WTC11 (cell line): ENCODE data around the gene PIGU. TPM values are rescaled to one million over a fixed set of nuclear protein-coding genes. Genes with fewer than 3 reads are reported as not detected.

ENCODE experiments used
- ATAC-seq: fragments of 200-7000 bp; cut with Tn5 transposase; 2 replicates; pipeline ENCODE4 v1.10.0; 2021; ENCODE audit warnings: mild to moderate bottlenecking, moderate library complexity
- CTCF ChIA-PET: fragments of 300-600 bp; sonication (Branson Sonifier 250); formaldehyde crosslinking; loops from one replicate; lab custom pipeline; 2021; ENCODE audit warnings: antibody characterized with exemption; lab: Charles Lee
- POLR2A ChIA-PET: fragments of 350-600 bp; sonication (Branson Sonifier 250); formaldehyde crosslinking; loops from one replicate; lab custom pipeline; 2021; ENCODE audit warnings: antibody characterized with exemption; lab: Charles Lee
- DNase-seq: peaks from one replicate; pipeline ENCODE4 v3.0.0; 2021; ENCODE audit warnings: low spot score
- H3K27ac Mint-ChIP-seq: 2 replicates; pipeline ENCODE4 v1.8.0; 2021; ENCODE audit warnings: mixed read lengths
- H3K27me3 Mint-ChIP-seq: 2 replicates; pipeline ENCODE4 v1.8.0; 2021; ENCODE audit warnings: low read depth, mild to moderate bottlenecking, moderate library complexity, mixed read lengths
- H3K36me3 Mint-ChIP-seq: 2 replicates; pipeline ENCODE4 v1.8.0; 2021; ENCODE audit warnings: mixed read lengths
- H3K4me1 Mint-ChIP-seq: 2 replicates; pipeline ENCODE4 v1.8.0; 2022; ENCODE audit warnings: mixed read lengths
- H3K4me3 Mint-ChIP-seq: 2 replicates; pipeline ENCODE4 v1.8.0; 2021; ENCODE audit warnings: mild to moderate bottlenecking, moderate library complexity, mixed read lengths
- H3K9me3 Mint-ChIP-seq: 2 replicates; pipeline ENCODE4 v1.8.0; 2021; ENCODE audit warnings: mixed read lengths
- AFF4 ChIP-seq: sonication (generic); formaldehyde crosslinking; IDR thresholded peaks from 2 replicates; pipeline ENCODE4 v1.8.1; 2023; ENCODE audit warnings: mild to moderate bottlenecking, missing genetic modification reagents, borderline replicate concordance
- E2F5 ChIP-seq: sonication (generic); formaldehyde crosslinking; IDR thresholded peaks from 2 replicates; pipeline ENCODE4 v1.8.1; 2022; ENCODE audit warnings: mild to moderate bottlenecking, moderate library complexity, missing genetic modification reagents
- ESRRA ChIP-seq: sonication (generic); formaldehyde crosslinking; IDR thresholded peaks from 2 replicates; pipeline ENCODE4 v1.8.1; 2022; ENCODE audit warnings: mild to moderate bottlenecking, missing genetic modification reagents, borderline replicate concordance
- FOXJ3 ChIP-seq: sonication (generic); formaldehyde crosslinking; IDR thresholded peaks from 2 replicates; pipeline ENCODE4 v1.9.0; 2021; ENCODE audit warnings: missing genetic modification reagents, mild to moderate bottlenecking, borderline replicate concordance
- FOXK1 ChIP-seq: sonication (generic); formaldehyde crosslinking; IDR thresholded peaks from 2 replicates; pipeline ENCODE4 v1.8.0; 2022; ENCODE audit warnings: mild to moderate bottlenecking, moderate library complexity, missing genetic modification reagents
- IRF1 ChIP-seq: sonication (generic); formaldehyde crosslinking; IDR thresholded peaks from 2 replicates; pipeline ENCODE4 v1.8.0; 2023; ENCODE audit warnings: missing genetic modification reagents
- SMAD3 ChIP-seq: sonication (generic); formaldehyde crosslinking; IDR thresholded peaks from 2 replicates; pipeline ENCODE4 v1.8.0; 2022; ENCODE audit warnings: missing genetic modification reagents, mild to moderate bottlenecking, borderline replicate concordance
- SOX15 ChIP-seq: fragments of 250-450 bp; sonication (Bioruptor Pico); IDR thresholded peaks from 2 replicates; pipeline ENCODE4 v1.9.0; 2021; ENCODE audit warnings: mild to moderate bottlenecking
- ZBTB43 ChIP-seq: sonication (generic); formaldehyde crosslinking; IDR thresholded peaks from 2 replicates; pipeline ENCODE4 v1.8.1; 2023; ENCODE audit warnings: mild to moderate bottlenecking, missing genetic modification reagents
- ZMAT4 ChIP-seq: fragments of 250-450 bp; sonication (Bioruptor Pico); IDR thresholded peaks from 2 replicates; pipeline ENCODE4 v1.9.0; 2021; ENCODE audit warnings: mild to moderate bottlenecking
- ZNF138 ChIP-seq: sonication (generic); formaldehyde crosslinking; conservative IDR thresholded peaks from 2 replicates; pipeline ENCODE4 v1.8.1; 2022; ENCODE audit warnings: mild to moderate bottlenecking, moderate library complexity, missing genetic modification reagents
- ZNF281 ChIP-seq: sonication (generic); formaldehyde crosslinking; IDR thresholded peaks from 2 replicates; pipeline ENCODE4 v1.8.0; 2023; ENCODE audit warnings: mild to moderate bottlenecking, missing genetic modification reagents
- ZNF532 ChIP-seq: fragments of 250-450 bp; sonication (Bioruptor Pico); IDR thresholded peaks from 2 replicates; pipeline ENCODE4 v1.9.0; 2021; ENCODE audit warnings: mild to moderate bottlenecking, borderline replicate concordance
- total RNA-seq: library from RNA; stranded (reverse); gene quantifications from 3 replicates; pipeline ENCODE4 v1.2.3, GENCODE V29; 2021

The PIGU gene
- total RNA-seq, 1 experiment from 2014 or later = 24.8 TPM

- TF ChIP-seq FOXK1 = no peak
Observed at GRCh38 chr20:34541264-34541901, 135.5 kb downstream of the PIGU start (continued).

- Mint-ChIP-seq H3K36me3 (peaks cover 25% of the 10 kb centered on the region), H3K4me3 (no peak overlapping the region), H3K4me1 (peaks cover 12% of the 10 kb centered on the region), H3K27ac (no peak overlapping the region)
- CTCF ChIA-PET = interaction anchor here (0.6 to 1.3 kb wide), 4 partner anchors 18 to 229 kb away, joined by 3 to 4 read pairs (median 4); no protein-coding TSS in a partner anchor
- ATAC-seq = no peak
- POLR2A ChIA-PET = no interaction called here
- TF ChIP-seq E2F5 (no peak), SOX15 (CRISPR knock-in tag) (no peak), ESRRA (CRISPR knock-in tag) (no peak), AFF4 (CRISPR knock-in tag) (no peak), ZNF138 (no peak)
- TF ChIP-seq, all 79 proteins: peak for 0
- Mint-ChIP-seq H3K9me3 (no peaks in the 10 kb centered on the region), H3K27me3 (0 out of 2 replicates have a peak, but pooled peaks cover 3% of the 10 kb centered on the region)
- DNase-seq = no peak
Observed at GRCh38 chr20:34540596-34541263, 136.2 kb downstream of the PIGU start.

- no peak for DNase-seq
- peaks cover 32% of the 10 kb centered on the region for H3K36me3 Mint-ChIP-seq
- 0 out of 2 replicates have a peak, but pooled peaks cover 2% of the 10 kb centered on the region for H3K27me3 Mint-ChIP-seq
- ChIA-PET POLR2A (no interaction called here), CTCF (interaction anchor here (0.9 to 1.3 kb wide), 3 partner anchors 17 to 349 kb away, joined by 3 to 4 read pairs (median 4); no protein-coding TSS in a partner anchor)
- no peaks in the 10 kb centered on the region for H3K9me3 Mint-ChIP-seq
- no peak for ATAC-seq
- peaks cover 11% of the 10 kb centered on the region for H3K4me1 Mint-ChIP-seq
- H3K4me3 Mint-ChIP-seq = no peak overlapping the region
- H3K27ac Mint-ChIP-seq = no peak overlapping the region
- TF ChIP-seq ZNF532 (no peak), FOXJ3 (CRISPR knock-in tag) (no peak), IRF1 (CRISPR knock-in tag) (no peak), ZBTB43 (CRISPR knock-in tag) (no peak), SMAD3 (no peak), ZNF281 (CRISPR knock-in tag) (no peak), ZMAT4 (CRISPR knock-in tag) (no peak)
Observed at GRCh38 chr20:34539756-34540155, 137.1 kb downstream of the PIGU start.
